ENCODE measurements around the gene COL24A1.

DNA sequence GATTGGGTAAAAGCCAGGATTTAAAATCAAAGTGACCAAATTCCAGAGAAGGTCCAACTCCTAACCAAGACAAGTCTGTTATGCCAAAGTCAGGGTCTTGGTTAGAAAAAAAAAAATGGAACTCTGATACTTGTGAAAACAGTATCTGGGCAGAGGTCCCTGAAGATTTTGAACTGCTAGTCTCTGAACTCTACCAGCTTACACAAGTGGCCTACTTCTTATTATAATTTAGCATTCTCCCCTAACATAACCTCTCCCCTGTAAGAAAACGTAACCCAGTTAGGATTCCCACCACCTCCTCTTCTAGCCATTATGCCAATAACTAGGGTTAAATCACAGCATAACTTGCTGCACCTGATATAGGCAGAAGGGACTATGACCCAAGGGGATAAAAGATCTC, 220.5 kb downstream of the COL24A1 start:
- TF ChIP-seq EZH2 (IDR thresholded peaks at IDR 0.05; ENCODE audit: borderline replicate concordance, low read depth, low read length, severe bottlenecking) = no peak
- TF ChIP-seq, protein P1, sequence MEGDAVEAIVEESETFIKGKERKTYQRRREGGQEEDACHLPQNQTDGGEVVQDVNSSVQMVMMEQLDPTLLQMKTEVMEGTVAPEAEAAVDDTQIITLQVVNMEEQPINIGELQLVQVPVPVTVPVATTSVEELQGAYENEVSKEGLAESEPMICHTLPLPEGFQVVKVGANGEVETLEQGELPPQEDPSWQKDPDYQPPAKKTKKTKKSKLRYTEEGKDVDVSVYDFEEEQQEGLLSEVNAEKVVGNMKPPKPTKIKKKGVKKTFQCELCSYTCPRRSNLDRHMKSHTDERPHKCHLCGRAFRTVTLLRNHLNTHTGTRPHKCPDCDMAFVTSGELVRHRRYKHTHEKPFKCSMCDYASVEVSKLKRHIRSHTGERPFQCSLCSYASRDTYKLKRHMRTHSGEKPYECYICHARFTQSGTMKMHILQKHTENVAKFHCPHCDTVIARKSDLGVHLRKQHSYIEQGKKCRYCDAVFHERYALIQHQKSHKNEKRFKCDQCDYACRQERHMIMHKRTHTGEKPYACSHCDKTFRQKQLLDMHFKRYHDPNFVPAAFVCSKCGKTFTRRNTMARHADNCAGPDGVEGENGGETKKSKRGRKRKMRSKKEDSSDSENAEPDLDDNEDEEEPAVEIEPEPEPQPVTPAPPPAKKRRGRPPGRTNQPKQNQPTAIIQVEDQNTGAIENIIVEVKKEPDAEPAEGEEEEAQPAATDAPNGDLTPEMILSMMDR (IDR thresholded peaks at IDR 0.05; ENCODE audit: borderline replicate concordance, extremely low read depth, low read length, poor library complexity, severe bottlenecking) = no peak
